Stimulated activated naive CD8-positive, alpha-beta T cell treated with anti-CD3 and anti-CD28 coated beads, Interleukin-15, Interleukin-2, amounts not matched to agents 100 U/mL and 50 U/mL, for 24 hours (primary cell): Measurements from ENCODE around the gene CDH12.

ENCODE experiments used
- ATAC-seq: fragments of 150-1000 bp; cut with Tn5 transposase; one replicate; pipeline ENCODE4 v1.10.0; 2021
- DNase-seq: peaks from one replicate; pipeline ENCODE4 v3.0.0; 2021

The CDH12 gene

GRCh38 chr5:21823076-21823574, 1030.0 kb downstream of the CDH12 start:
- ATAC-seq (no peak), DNase-seq (no peak)

DNA sequence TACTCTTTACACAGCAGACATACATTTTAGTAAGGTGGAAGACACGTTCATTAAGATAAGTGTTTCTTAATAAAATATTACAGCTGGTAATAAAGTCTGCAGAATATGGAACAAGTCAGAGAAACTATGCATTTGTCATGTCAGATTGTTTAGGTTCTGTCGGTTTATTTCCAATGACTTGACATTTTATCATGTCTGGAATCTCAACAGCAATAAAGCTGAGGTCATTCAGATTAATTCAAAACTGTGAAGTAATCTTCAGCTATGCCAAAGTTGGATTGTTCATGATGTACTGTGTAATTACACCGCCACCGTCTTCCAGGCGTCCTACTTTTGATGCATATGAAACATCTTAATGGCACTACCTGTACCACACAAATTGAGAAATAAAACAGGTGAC, 1032.6 kb downstream of the CDH12 start:
- no peak for ATAC-seq
- no peak for DNase-seq

DNA sequence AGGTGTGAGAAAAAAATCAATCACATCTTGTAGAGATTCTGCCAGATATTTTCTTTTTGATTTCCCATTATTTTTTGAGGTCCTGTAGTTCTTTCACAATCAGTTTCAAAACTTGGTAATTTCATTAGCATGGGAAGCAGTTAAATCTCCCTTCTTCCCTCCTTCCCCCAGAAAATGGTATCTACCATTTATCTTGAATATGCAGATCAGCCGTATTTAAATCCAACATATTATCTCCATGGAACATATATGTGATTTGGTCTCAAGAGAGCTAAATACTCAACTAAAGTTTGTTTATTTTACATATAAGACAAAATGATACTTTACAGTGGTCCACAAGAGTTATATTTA, 1034.8 kb downstream of the CDH12 start:
- no peak for ATAC-seq
- no peak for DNase-seq

DNA sequence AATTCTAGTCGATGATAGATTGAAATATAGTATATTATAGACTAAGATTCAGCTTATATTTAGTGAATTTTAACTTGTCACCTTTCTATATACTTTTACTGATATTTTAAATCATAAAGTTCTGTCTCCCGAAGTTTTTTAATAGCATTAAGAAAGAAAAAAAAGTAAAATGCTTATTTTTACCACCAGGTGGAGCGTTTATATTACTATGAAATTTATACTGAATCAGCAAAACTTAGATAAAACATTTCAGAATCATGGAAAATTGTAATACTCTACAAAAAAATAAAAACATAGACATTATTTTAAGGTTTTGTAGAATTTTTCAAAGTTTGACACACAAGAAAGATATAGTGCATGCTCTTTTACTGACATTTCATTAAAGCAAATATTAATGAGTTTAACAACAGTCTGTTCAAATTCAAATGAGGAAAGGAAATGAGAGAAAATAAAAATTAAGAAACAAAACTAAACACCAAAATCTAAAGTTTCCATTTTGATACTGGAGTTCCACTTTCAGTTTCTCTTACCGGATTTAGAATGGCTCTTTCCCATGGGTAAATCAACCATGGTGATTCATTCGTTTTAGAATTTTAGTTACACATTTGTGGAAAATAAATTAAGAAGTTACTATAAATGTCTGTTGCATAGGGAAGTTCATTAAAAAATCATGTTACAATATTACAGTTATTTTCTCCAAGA, 1035.3 kb downstream of the CDH12 start:
- no peak for ATAC-seq
- DNase-seq, result no peak

- ATAC-seq, result no peak
- DNase-seq, result no peak
These were observed 1042.3 kb downstream of the CDH12 start for GRCh38 chr5:21810737-21811316.

DNA sequence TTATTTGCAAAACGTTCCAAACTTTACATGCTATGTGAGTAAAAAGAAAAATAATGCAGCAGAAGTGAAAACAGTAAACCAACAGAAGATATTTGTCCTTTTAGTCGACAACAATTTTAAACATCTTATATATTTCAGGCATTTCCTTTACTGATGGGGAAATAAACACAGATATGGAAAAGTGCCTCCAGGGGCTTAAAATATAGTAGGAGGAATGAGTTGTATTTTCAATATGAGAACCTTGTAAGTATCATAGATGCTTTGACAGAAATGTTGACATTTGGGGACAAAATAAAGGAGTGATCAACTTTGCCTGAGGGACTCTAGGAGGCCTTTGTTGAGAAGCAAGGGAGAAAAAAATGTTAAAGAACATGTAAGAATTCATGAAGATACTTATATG, 1043.5 kb downstream of the CDH12 start:
- no peak for ATAC-seq
- no peak for DNase-seq

DNA sequence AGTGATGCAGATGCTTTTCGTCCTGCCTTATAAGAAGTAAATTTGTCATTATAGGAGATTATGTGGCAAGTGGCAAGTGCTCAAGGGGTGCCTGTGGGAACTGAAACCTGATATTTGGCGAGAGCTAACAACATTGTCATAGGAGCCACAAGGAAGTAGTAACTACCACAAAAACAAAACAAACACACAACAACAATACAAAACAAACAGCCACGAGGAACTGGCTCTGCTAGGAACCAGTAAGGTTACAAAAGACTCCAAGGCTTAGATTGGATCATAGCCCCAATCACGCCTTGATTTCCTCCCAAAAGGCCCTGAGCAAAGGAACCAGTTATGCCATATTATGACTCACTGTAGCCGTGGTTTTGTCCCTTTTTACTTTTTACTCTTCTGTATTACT, 1045.2 kb downstream of the CDH12 start:
- DNase-seq, result no peak
- ATAC-seq, result no peak

DNA sequence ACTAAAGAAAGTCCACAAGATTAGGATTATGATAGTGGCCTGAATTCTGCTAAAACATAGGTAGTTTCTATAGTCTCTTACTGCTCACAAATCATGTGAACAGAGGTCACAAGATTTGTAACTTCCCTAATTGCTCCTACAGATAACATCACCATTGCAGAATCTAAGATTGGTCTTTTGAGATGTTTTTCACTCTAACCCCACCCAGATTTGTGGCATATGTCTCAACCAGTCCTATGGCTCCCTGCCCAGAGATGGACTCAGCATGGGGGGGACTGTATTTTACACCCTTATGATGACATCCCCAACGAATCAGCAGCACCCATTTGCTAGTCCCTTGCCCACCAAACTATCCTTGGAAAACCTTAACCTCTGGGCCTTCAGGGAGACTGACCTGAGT, 1046.2 kb downstream of the CDH12 start:
- no peak for ATAC-seq
- DNase-seq, result no peak

DNA sequence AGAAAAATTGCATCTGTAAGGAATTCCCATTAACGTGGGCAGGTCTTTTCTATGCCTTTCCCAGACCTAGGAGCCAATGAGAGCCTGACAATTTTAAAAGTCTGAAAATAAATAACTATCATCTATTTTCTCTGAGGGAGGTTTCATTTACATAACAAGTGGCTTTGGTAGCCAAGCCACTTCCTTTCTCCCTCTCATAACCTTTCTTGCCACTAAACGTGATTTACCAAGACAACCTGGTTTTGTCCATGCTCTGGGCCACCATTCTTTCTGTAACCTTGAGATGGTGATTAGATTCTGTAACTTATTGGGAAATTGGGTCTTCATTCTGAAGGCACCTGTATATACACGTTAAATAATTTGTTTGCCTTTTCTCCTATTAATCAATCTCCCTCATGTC, 1046.9 kb downstream of the CDH12 start:
- DNase-seq (no peak), ATAC-seq (no peak)

- no peak for DNase-seq
These were observed 1050.2 kb downstream of the CDH12 start for GRCh38 chr5:21802869-21803490.

GRCh38 chr5:21802100-21802499, 1051.0 kb downstream of the CDH12 start:
- no peak for DNase-seq
- no peak for ATAC-seq

More at GRCh38 chr5:21802869-21803490, 1050.2 kb downstream of the CDH12 start:
- no peak for ATAC-seq

GRCh38 chr5:21792748-21793147, 1060.4 kb downstream of the CDH12 start:
- no peak for ATAC-seq
- no peak for DNase-seq

- ATAC-seq, result no peak
- no peak for DNase-seq
These were observed 1061.8 kb downstream of the CDH12 start for GRCh38 chr5:21791304-21791703.

- DNase-seq (no peak), ATAC-seq (no peak)
These were observed 1068.7 kb downstream of the CDH12 start for GRCh38 chr5:21784487-21784886.

- ATAC-seq, result no peak
- no peak for DNase-seq
These were observed 1070.0 kb downstream of the CDH12 start for GRCh38 chr5:21783074-21783679.

DNA sequence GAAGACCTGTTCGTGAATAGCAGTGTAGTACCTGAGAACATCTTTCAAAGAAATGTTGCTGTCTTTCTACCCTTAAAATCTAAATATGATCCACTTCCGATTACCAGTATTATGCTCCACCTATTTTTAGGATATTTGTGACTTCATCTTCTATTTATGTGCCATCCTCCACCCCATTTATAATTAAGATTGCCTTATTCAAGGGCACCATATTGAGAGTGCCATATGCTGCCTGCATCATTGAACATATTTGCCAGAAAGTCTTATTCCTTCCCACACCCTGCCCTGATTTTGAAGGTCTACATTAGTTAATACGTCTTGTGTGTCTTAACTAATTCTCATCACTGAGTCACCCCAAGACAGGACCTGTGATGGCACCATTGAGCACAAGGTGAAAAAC, 1076.7 kb downstream of the CDH12 start:
- no peak for ATAC-seq
- no peak for DNase-seq

DNA sequence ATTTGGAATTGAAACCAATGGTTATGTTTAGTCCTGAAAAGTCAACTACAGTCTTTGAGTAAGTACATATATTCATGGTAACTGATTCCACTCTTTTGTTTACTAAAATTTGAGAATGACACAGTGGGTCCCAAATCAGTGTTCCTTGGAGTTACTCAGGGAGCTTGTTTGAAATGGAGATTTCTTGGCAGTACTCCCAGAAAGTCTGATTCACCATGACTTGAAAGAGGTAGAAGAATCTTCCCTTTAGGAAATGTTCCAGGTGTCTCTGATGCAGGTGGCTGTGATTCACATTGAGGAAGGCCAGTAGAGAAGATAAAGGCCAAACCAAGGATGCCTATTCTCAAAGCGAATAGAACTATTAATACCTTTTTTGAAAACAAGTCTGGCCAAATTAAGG, 1078.3 kb downstream of the CDH12 start:
- ATAC-seq (no peak), DNase-seq (no peak)

DNA sequence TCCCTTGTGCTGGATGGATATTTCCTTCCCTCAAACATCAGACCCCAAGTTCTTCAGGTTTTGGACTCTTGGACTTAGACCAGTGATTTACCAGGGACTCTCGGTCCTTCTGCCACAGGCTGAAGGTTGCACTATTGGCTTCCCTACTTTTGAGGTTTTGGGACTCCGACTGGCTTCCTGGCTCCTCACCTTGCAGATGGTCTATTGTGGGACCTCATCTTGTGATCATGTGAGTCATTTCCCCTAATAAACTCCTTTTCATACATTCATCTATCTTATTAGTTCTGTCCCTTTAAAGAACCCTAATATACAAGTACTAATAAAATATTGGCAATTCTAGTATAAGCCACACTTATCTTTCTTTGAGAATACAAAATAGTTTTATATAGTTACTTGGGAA, 1078.9 kb downstream of the CDH12 start:
- no peak for ATAC-seq
- DNase-seq, result no peak

- no peak for ATAC-seq
- no peak for DNase-seq
These were observed 1079.7 kb downstream of the CDH12 start for GRCh38 chr5:21773456-21773855.

GRCh38 chr5:21765406-21765805, 1087.7 kb downstream of the CDH12 start:
- DNase-seq (no peak), ATAC-seq (no peak)

DNA sequence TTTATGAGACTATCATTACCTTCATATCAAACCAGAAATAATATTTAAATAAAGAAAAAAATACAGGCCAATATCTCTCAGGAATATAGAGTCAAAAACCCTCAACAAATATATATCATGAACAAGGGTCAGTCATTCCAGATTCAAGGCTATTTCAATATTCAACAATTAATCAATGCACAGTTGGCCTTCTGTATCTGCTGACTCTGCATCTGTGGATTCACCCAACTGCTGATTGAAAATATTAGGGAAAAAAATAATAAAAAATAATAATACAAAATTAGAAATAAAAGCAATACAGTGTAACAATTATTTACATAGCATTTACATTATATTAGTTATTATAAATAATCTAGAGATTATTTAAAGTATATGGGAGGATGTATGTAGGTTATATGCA, 1114.0 kb downstream of the CDH12 start:
- no peak for ATAC-seq
- no peak for DNase-seq

DNA sequence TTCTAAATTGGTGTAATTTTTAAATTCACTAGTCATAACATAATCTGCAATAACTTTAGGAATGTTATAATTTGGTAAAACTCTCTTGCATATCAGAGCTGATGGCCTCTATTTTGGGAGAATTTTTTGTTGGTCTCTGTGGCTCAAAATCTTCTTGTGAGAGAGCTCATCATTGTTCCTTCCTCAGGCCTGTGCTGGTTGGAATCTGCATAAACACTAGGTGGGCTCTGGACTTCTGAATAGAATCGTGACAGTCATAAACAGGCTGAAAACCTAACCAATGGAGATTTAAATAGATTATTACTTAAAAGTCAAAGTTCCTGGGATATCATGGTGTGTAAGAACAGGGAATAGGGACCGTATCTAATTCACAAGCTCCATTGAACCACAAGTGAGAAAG, 1129.6 kb downstream of the CDH12 start:
- DNase-seq (no peak), ATAC-seq (no peak)
